Medulla oblongata (tissue), 1 donor: Measurements from ENCODE around the gene ZNF354C.

Experiments
- DNase-seq: peaks from one replicate; pipeline ENCODE4 v3.0.0-alpha.2; 2015; ENCODE audit errors: extremely low spot score

The ZNF354C gene

DNA sequence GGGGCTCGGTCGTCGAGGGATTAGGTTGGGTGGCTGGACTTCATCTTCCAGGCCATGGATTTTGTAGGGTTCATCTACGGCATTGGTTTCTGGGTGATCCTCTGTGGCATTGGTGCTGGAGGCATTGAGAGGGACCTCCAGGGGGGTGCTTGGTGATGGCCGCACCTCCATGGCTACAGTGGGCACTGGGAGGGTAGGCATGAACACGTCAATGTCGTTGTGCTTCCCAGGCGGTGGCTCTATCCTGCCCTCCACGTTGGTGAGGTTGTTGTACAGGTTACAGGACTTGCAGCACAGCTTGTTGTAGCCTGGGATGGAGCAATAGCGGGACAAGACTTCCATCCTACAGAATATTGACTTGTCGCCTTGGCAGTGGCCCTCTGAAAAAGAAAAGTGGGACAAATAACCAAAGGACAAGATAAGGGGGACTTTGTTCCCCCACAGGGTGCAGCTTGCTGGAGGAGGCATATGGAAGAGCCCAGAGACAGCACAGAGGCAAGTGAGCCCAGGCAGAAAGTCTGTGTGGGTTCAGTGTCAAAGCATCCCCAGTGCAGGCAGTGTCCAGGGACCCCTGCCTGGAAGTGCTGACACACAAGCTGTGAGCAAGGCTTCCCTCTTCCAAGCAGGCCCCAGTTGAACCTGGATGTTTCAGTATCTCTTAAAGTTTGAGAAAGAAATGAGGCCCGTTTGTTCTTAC, 53.9 kb downstream of the ZNF354C start:
- no peak for DNase-seq

DNA sequence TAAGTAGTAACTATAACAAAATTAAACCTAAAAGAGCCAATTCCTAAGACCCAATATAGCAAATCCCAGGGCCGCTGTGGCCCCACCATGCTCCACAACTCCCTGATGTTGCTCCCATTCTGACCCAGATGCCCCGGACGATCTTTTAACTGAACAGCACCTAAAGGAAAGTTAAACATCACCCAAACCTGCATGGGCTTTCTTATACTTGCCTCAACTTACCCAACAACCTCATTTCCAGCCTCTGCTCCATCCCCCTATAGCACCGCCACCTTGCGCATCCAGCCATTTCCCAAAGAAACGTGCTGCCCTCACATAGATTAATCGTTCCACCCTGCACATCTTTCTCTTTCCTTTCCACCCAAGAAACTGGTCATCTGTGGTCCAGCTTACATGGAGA, 54.6 kb downstream of the ZNF354C start:
- no peak for DNase-seq

DNA sequence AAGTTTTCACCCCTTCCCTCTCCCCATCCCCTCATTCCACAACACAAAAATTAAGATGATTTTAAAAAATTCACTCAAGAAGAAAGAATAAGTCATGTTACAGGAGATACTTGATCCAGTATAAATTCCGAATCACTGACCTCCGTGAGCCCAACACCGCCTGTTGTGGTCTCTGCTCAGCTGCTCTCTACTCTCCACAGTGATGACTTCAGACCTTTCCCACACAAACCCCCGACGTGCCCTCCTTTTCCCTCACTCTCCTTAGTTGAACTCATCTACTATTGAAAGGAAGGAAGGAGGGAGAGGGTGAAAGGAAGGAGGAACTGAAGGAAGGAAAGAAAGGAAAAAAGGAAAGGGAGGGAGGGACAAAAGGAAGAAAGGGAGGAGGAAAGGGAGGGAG, 55.1 kb downstream of the ZNF354C start:
- DNase-seq = no peak

DNA sequence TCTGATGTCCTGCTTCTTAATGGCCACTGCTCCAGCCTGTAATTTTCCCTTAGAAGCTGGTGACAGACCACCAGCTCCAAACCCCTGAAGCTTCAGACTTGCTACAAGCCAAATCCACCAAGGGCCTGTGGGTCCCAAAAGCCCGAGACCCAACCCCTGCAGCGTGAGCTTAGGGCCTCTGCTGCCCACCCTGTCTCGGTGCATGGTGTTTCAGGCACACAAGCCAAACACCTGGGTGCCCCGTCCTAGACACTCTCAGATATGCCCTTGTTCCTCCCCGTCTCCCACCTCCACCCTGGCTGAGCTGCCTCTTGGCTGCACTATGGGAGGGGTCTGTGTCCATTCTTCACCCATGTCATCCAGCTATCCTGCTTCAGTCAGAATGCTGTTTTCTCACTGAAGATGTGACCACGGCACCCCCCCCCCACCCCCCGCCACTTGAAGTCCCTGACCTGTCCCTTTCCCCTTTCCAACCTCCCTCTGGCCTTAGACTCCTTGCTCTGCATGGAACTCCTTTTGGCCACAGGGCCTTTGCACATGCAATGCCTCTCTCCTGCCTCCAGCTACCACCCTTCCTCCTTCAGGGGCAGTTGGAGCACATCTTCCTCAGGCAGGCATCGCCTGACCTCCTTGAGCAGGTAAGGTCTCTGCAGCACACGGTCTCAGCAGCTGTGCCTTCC, 55.8 kb downstream of the ZNF354C start:
- DNase-seq = no peak

DNA sequence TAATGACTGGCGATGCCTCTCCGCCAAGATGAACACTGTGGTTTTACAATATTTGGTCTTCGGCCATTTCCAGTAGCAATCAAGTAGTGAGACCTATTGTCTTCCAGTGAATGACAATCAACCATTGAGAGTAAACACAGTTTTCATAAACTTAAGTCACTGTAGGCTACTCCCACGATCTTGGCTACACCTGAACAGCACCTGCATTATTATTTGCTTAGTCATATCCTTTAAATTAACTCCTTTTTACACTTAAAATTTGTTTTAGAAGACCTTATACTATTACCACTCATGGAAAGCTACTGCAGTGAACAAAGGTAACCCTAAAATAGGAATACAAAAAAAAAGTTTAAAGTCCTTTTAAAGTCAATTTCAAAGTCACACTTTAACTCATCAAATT, 58.2 kb downstream of the ZNF354C start:
- DNase-seq = no peak

DNA sequence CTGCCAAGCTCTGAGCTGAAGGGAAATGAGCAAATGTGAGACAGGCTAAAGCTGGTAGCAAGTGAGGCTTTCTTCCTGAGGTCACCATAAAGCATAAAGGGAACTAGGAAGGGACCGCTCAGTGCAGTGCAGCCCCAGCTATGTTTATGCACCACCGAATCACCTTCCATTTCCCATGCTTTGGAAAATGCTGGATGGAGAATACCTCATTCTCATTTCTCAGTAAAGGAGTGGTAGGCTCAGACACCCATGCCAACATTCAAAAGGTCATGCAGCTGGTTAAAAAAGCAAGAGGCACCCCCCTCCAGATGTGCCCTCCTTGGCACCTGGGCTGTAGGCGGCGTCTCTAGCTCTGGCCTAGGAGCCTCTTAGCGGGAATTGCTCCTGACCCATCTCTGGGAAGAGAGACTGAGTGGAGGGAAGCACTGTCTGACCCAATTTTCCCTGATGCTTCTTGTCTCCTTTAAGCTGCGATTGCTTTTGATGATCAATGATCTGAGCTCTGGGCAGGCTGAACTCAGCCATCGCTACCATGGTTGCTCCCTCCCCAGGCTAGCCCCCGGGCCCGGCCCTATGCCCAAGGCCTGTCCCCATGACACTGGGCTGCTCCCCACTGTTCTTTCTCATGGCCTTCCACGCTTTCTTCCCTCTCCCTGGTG, 58.7 kb downstream of the ZNF354C start:
- no peak for DNase-seq

DNA sequence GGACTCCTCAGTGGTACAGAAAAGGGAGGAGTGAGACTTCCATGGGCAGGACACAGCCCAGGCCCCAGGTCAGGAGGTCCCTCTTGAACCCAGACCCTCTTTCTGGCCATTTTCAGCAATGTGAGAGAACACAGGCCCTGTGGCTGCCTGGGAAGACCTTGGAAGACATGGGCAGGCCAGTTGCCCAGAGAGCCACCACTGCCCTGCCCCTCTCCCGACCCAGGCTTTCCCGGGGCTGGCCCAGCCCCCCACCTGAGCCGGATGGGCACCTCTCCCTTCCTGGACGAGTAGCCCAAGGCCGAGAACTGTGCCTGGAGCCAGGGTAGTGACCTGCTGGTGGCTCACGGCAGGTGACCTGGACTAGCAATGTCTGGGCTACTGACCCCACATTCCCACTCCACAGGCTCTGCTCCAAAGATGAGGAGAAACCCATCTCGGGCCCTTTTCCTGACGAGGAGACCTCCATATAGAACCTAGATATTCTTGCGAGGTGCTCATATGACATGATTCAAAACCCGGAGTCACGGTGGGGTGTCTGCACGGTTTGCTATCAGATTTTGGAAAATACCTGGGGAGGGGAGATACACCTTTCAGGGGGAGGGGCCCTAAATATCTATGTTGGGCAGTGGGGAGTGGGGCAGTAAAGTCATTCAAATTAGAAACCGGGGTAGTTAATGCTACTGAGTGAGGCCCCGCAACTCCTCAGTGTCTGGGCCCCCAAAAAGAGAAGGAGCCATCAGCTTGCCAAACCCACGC, 59.4 kb downstream of the ZNF354C start:
- no peak for DNase-seq

DNA sequence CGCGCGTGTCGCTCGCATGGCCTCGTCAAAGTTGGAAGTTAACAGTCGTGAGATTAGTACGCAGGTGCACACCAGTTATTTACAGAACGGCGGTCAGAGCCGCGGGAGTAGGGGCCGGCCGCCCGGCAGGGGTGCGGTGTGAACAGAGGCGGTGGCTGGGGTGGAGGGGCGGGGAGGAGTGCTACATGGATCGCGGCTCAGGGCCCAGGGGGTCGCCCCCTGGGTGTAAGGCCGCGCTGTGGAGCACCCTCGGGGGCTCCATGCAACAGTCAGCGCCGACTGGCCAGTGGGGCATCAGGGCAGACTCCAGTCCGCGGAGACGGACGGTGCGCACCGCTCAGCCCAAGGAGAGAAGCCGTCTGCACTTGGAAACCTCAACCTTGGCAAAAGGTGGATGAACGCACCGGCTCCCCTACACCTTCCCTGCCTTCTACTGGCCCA, 60.3 kb downstream of the ZNF354C start:
- no peak for DNase-seq

DNA sequence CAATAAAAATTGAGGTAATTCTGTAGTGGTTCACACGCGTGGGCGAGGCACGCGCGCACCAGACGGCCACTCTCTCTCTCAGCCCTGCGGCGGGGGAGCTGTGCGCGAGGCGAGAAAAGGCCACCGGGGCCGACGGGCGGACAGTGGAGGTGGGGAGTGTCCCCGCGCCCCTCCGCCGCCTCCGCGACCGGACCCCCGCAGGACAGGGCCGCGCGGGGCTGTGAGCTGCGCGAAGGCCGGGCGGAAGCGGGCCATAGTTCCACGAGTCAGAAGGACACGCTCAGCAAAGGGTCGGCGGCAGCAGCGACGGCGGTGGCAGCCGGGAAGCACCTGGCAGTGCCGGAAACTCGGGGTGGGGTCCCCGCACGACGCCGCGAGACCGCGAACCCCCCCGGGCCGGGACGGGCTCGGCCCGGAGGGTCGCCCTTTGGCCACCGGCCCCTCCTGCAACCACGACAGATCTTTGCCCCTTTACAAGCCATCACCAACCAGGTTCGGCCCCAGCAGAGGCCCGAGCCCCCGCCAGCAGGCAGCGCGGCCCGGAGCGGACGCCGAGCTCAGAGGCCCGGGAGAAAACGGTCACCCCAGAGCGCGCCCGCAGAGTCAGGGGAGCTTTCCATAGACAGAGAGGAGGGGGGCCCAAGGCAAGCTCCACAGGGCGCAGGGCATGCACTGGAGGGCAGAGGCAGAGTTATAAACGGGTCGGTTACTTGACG, 60.9 kb downstream of the ZNF354C start:
- DNase-seq = no peak

DNA sequence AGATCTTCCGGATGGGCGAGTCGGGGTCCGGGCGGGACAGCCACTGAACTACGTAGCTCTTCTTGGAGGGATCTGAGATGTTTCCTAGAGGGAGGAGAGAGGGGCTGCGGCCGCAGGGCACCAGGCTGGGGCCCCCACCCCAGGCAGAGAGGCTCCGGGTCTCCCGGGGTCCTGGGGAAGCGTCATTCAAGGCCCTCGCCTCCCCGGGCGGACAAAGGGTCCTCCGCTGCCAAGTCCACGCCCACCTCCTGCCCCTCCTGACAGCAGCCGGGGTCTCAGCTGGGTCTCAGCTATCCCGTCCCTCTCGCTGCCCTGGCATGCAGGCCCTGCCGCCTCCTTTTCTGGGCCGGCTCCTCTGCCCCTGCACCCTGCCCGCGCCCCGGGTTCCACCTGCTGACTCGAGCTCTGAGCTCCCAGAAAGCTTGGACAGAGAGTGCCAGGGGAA, 61.5 kb downstream of the ZNF354C start:
- no peak for DNase-seq

DNA sequence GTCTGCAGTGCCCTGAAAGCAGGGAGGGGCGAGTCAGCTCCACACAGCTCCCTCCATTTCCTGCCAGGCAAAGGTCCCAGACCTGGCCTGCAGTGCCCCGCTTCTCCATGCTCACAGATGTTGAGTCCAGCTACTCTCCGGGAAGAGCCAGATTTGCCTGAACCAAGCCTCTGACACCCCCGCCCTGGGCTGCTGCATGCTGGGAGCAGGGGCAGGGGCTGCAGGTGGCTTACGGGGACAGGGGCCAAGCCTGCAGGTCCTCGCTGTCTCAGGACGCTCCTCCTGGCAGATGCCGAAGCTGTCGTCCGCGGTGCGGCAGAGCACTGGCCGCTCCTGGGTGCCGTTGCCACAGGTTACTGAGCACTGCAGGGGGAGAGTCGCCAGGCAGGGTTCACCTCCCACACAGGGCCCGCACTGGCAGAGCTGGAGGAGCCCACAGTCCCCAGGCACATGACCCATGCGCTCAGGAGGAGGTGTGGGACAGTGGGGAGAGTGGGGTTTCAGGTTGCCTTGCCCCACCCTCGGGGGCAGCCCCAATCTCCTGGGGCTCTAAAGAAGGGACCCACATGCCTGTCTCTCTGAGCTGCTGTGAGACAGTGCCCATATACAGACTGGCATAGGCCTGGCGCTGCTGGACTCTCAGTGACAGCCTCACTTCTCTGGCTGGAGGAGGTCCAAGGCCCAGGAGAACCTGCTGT, 62.4 kb downstream of the ZNF354C start:
- DNase-seq = no peak

DNA sequence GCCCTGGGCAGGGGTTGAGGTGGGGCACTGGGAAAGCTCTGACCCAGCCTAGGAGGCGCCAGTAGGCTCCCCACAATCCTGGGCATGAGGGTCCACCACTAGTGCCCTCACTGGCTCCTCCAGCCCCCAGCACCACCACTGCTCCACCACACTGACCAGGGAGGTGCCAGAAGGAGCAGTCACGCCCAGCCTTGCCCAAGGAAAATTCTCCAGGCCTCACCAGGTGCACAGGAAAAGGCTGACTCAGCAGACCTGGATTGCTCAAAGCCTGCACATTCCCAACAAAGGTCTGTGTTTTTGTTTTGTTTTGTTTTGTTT, 62.9 kb downstream of the ZNF354C start:
- DNase-seq = no peak

DNA sequence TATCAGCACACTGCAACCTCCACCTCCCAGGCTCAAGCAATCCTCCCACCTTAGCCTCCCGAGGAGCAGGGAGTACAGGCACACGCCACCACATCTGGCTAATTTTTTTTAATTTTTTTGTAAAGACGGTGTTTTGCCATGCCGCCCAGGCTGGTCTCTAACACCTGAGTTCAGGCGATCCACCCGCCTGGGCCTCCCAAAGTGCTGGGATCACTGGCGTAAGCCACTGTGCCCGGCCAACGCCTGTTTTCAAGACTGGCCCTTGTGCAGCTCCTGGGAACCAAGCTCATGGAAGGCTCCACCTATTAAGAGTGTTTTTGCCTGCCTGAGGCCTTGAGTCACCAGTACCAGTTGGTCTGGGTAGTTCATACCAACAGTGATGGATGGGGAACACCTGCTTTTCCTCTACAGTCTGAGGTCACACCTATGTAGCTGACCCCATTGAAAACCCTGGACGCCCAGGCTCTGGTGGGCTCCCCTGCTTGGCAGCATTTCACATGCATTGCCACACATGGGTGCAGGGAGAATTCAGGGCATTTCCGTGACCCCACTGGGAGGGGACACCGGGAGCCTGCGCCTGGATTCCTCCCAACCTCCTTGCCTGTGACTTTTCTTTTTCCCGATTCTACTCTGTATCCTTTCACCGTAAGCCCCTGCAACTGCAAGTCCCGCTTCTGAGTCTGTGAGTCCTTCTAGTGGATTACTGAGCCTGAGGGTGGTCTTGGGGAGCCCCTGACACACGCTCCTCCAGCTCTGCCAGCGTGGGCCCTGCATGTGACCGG, 63.5 kb downstream of the ZNF354C start:
- DNase-seq = no peak

DNA sequence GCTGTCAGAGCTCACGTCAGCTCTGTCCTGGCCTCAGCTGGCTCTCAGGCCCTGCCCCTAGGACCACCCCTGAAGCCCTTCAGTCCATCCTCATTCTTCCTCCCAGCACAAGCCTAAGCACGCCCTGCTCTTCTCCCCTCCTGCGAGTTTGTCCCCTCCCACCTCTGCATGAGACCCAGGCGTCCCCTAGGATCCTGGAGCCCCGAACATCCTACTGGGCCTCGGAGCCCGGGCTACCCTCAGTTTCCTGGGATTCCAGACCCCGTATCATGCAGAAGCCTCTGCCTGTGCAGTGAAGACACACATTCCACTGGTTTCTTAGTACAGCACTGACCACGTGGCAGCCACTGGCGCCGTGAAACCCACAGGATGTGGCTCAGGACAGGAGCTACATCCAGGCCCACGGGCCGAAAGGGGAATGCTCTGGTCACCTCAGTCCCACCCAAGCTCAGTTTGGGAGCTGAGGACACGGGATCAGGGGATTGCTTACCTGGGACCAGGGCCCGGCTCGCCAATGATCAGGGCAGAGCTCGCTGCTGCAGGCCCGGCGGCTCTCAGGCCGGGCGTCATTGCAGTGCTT, 64.2 kb downstream of the ZNF354C start:
- DNase-seq = no peak

DNA sequence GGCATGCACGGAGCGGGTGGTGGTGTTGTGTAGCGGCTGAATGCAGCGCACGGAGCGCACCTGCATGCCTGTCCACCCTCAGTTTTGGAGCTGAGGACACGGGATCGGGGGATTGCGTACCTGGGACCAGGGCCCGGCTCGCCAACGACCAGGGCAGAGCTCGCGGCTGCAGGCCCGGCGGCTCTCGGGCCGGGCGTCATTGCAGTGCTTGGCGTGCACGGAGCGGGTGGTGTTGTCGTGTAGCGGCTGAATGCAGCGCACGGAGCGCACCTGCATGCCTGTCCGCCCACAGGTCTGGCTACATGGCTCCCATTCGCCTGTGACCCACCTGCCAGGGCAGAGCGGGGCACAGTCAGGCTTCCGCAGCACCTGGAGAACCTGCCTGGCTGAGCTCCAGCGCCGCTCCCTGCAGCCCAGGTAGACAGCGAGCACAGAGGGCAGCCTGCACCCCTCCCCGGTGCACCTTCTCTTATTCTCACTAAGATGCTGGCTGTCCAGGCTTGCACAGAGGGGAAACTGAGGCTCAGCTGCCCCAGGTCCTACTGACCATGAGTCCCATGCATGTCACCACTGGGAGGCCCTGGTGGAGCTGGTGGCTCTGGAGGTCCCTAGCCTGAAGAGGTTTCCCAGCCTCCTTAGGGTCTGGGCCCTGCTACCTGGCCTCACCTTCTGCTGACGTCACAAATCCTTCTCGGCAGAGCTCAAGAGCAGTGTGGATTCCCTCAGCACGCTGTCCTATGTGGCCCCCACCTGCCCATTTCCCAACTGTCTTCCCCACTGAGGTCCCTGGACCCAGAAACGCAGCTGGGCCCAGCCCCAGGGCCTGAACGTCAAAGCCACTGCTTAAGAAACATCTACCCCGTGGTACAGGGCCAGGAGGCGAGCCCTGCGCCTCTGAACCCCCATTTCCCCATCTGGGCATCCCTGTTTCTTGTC, 64.9 kb downstream of the ZNF354C start:
- DNase-seq = no peak

DNA sequence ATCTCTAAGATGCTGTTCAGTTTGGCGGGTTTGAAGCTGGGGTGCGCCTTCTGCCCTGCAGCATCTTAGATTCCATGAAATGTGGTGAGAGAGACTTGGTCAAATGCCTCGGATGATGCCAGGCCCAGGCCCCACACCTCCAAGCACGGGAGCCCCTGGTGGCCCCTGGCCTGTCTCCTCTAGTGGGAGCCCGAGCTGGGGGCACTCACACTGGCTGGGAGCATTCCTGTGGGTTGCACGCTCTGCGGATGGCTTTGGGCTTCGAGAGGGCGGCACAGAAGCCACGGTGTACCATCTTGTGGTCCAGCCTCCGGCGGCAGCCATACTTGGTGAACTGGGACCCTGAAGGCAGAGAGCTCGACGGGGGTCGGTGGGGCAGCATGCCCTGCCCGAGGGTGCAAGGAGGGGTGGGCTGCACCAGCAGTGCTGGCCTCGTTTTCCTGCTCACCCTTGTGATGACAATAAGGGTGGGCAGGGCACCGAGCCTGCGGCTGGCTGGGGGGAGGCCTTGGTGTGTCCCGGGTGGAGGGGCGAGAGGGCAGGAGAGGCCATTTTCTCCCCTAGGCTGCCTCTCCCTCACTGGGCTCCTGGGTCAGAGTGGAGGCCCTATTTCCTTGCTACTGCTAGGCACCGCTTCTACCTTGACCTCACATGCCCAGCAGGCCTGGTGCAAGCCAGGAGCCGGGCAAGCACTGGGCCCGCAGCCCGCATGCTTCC, 65.8 kb downstream of the ZNF354C start:
- DNase-seq = no peak

DNA sequence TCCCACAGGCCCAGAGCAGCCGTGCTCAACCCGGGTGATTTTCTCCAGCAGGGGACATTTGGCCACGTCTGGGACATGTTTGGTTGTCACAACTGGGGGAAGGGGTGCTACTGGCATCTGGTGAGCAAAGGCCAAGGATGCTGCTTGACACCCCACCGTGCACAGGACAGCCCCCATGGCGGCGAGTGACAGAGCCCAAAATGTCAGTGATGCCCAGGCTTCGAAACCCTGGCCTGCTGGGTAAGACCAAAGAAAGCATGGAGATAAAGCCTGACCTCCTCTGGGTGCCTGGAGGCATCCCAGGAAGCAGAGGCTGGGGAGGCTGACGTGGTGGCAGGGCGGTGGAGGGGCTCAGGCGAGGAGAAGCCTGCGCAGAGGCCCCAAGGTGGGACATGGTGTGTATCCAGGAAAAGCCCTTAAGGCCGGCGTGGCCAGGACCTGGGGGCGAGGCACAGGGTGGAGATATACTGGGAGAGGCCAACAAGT, 66.4 kb downstream of the ZNF354C start:
- no peak for DNase-seq
